HG03196 (cell line): ENCODE results near the gene SSBP3.

Source experiments
- ATAC-seq: cut with Tn5 transposase; IDR thresholded peaks from one replicate; pipeline ENCODE4 v1.9.1; 2021; ENCODE audit not compliant: unreplicated experiment

Gene SSBP3

DNA sequence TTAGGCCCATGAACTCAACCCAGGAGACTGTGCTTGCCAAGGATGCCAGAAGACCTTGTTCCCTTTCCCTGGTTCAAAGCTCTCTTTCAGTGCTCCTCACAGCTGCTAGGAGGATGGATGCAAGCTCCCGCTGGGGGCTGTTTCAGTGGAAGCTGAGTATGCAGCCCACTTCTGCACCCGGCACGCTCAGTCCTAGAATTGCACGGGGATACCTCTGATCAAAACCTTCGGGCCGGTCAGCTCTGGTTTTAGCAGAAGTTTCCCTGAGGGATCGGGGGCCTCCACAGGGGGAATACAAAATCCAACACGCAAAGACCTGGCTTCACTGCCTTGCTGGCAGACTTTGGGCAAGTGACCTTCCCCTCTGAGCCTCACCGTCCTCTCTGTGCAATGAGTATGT lies 4.2 kb upstream of the SSBP3 start:
- no peak for ATAC-seq

DNA sequence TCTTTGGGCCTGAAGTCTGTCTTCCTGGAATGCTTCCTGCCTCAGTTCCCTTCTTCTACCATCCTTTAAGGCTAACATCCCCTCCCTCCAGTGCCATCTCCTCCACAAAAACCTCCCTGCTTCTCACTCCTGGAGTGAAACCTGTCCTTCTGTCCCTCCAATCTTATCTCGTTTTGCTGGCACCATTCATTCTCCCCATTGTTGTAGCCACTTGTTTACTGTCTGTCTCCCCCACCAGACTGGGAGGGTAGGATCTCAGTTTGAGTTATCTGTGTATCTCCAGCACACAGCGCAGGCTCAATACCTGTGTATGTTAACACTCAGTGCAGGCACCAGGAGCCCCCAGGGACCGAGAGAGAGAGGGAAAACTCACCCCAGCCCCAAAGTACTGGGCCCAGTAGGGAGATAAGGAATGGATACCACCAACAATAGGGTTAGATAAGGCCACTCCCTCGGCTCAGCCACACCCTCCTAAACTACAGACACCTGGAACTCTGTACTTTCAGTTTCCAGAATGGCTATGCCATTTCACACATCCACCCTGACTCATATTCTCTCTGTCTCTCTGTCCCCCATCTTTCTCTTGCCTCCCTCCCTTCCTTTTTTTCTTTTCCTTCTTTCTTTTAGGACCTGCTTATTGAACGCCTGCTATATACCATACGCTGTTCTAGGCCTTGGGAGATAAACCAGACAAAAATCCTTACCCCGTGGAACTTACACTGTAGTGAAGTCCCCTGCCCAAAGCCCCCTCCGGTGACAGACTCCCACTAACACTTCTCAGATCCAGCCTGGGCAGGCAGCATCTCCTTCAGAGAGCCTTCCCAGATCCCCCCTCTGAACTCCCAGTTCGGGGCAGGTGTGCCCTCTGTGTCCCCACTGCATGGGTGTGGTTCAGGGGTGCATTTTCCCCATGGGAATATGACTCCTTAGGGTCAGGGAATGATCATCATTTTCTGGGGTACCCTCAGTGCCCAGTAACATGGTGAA lies 3.3 kb upstream of the SSBP3 start:
- ATAC-seq = peak; percentile 32

DNA sequence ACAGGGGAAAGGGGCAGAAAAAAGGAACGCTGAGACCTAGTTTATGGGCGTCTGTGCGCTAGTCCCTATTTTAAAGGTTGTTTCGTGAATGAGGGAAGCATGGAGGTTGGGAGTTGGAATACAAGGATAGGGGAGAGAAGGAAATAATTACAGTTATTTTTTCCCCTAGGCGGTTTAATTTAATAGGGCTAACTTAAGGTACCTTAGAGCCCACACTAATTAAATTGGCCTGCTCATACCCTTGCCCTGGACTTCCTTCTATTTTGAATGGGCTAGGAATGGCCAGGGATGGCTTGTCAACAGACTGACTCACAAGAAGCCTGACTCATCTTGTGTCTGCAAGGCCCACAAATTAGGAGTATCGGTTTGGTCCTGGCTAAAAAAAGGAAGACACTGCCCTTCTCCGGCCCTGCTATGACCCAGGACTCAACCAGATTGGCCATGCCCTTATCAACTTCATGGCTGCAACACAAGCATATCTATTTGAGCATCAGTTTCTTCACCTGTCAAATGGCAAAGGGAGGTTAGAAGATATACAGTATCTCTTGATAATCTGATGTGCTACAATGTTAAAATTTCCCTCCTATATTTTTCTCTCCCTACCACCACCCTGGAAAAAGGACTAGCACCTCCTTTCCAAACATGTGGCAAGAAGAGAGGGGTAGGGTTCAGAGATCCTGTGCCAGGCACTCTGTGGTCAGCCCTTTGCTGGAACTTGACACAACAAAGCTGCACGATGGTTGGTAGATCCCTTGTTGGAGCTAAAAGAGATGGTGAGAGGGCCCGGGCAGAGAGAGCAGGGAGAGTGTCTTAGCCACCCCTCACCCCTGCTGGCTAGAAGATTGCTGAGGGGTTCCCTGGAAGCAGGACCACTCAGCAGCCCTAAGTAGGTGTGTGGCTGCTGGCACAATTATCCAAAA lies 2.2 kb upstream of the SSBP3 start:
- no peak for ATAC-seq

- ATAC-seq = no peak
Observed at GRCh38 chr1:54407404-54408146, 1.4 kb upstream of the SSBP3 start.

GRCh38 chr1:54407154-54407403 lies 885 bp upstream of the SSBP3 start:
- ATAC-seq = no peak

DNA sequence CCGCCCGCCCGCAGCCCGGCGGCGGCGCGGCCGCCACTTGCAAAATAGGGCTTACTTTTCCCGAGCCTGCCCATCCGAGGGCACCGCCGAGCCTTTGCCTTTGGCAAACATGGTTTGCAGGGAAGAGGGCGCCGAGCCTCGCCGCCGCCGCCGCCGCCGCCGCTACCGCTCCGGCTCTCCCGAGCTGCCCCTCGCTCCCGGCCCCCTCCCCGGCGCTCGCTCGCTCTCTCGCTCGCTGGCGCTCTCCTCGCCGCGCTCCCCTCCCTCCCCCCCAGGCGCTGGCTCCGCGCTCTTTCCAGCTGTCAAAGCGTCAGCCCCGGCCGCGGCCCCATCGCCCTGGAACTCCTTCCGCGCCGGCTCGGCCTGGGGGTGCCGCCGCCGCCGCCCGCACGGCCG lies 298 bp downstream of the SSBP3 start:
- ATAC-seq = no peak

DNA sequence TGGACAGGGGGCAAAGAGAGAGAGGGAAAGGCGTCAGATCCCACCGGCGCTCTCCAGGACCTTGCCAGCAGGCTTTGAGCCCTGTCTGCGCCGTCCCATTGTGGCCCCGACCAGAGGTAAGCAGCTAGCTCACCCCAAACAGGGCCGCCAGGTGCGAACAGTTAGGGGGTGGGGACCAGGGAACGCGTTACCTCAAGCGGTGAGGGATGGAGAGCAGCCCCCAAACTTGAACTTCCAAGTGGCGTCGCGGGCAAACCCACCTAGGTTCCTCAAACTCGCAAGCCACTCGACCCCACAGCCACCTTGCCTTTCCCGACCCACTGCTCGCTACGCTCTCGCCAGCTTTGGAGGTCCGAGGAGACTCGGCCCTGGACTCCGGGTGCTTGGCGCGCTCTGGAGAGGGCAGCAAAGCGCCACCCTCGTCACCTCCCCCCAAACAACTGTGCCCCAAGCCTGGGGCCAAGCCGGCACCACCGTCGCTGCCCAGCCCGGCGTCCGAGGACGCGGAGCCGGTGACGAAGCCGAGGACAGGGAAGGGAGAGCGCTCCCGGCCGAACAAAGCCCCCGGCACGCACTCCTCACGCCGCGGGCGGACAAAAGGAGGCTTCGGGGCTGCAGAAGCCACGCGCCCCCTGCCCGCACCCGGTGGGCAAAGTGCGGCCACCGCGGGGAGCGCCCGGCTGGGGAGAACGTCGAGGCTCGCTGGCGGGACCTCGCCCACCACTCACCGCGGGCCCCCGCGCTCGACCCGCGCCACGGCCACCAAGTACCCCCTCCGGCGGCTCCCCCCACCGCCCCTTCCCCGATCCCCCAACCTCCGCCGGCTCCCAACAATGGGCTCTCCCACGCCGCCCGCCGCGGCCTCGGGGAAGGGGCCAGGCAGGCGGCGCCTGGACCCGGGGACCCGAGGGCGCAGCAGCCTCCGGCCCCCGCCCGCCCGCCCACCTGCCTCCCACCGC lies 976 bp downstream of the SSBP3 start:
- ATAC-seq = no peak

DNA sequence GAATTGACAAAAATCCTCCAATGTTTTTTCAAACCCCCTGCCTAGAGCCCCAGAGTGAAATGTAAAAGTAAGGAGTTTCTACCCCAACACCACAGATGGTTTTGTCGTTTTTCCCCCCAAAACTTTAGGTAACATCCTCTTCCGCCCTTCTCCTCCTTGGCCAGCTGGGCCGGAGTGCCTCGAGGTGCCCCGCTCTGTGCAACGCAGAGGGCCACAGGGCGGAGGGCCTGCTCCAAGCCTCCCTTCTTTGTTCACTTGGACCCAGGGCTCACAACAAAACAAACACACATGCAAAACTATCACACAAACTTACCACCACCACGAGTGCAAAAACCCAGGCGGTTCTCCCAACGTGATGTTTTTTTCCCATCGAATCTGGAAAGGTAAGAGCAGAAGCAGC lies 1.9 kb downstream of the SSBP3 start:
- no peak for ATAC-seq

DNA sequence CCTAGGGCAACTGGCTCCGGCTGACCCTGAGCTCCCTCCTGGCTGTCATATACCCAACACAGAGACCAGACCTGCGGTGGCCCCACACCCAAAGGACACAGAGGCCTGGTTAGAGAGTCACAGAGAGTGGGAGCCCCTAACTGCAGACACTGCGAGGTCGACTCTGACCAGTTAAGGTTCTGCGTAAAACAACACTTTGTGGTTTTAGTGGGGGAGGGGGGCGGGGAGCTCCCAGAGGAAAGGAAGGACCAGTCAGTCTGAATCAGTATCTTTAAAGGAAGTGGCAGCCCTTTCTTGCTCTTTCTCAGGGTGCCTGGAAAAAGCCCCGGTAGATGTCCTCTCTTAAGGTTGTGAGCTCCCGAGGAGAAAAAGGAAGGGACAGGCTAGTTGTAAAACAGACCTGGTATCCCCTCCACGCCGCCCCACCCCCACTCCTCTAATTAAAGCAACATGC lies 2.4 kb downstream of the SSBP3 start:
- no peak for ATAC-seq

- ATAC-seq = no peak
Observed at GRCh38 chr1:54403405-54403804, 2.8 kb downstream of the SSBP3 start.

DNA sequence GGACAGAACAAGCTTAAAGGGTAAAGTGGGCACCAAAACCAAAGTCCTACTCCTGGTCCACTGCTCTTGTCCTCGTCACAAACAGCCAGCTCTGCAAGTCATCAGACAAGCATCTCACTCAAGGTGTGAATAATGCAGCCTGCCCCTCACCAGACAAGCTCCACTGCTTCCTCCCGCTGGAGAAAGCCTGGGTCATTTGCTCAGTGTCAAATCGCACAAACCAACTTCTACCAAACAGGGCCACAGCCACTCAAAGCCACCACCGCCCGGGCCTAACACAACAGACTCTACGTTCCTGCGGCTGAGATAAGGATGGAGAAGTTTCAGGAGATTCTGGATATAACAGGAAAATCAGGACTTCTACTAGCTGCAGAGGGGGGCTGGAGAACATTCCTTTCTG lies 3.3 kb downstream of the SSBP3 start:
- ATAC-seq = no peak

DNA sequence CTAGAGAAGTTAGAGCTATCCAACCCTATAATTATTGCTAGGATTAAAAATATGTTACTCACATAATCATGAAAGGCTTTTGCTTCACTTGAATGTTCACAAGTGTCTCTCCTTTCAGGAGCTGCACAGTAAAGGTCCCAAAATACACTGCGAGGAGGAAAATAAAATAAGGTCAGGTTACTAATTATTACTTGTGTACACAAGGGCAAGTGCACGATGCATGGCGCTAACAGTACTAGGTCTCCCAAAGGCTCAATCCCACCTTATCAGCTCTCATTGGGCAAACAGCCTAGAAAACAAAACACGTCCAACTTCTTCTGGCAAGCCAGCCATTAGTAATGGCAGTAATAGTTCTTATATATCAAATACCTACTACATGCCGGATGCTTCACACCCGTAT lies 4.4 kb downstream of the SSBP3 start:
- no peak for ATAC-seq

GRCh38 chr1:54400329-54400728 lies 5.9 kb downstream of the SSBP3 start:
- no peak for ATAC-seq

GRCh38 chr1:54399765-54400164 lies 6.4 kb downstream of the SSBP3 start:
- no peak for ATAC-seq

DNA sequence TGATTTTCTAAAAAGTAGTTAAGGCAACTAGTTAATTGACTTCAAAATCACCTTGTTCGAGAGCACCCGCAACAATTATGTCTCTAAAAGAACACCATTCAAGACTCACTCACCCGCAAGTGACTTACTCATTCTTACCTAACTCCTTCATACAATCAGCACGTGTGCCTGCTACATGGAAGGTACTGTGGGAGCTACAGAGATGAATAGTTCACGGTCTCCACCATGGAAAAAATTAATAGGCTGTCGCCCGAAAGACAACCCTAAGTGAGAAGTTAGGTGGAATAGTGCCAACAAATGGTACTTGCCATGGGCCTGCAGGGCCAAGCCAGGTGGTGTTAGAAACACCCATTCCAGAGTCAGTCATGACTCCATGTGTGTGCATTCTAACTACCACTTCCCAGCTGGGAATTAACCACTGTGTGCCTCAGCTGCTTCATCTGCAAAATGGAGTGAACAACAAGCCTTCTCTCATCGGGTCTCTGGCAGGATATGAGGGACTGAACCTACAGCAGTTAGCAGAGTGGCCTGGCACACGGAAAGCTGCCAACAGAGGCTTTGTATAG lies 7.1 kb downstream of the SSBP3 start:
- ATAC-seq = no peak

GRCh38 chr1:54397980-54398379 lies 8.2 kb downstream of the SSBP3 start:
- ATAC-seq = no peak

- no peak for ATAC-seq
Observed at GRCh38 chr1:54397090-54397591, 9.1 kb downstream of the SSBP3 start.

DNA sequence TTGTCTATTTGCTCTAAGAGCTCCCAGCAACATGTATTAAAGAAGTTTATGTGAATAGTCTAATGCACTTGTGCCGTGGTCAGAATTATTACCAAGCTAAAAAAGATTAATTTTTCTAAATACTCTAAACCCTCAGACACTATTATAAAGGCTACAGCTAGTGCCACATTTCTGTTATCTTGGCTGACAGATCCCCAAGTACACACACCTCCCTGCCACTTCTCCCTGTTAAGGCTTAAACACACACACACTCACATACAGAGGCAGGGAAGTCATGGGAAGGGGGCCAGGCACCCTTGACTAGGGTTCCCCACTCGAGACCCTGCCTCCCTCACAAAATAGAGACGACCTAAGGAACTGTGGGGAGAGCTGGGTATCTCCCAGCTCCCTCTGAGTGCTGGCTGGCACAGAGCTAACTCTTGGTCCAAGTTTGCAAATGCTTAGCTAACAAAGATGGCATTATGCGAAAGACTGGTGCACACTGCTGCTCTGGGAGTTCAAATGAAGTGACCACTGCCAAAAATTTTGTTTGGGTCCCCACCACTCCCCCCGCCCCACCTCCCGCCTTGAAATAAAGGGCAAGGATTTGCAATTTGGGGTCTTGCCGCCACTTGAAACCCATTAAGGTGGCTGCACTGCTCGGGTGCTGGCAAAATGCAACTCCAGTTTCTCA lies 9.8 kb downstream of the SSBP3 start:
- no peak for ATAC-seq

- no peak for ATAC-seq
Observed at GRCh38 chr1:54395281-54395934, 10.8 kb downstream of the SSBP3 start.
